ENCODE measurements around the gene ANKRD36B. TPM values are rescaled to one million over a fixed set of nuclear protein-coding genes. Genes with fewer than 3 reads are reported as not detected.
A peak's percentile ranks its signal among the peaks of the same experiment; 100 is the strongest.
"Not testable (repeated sequence)": the region's sequence is repeated elsewhere in the genome, so short reads cannot be mapped to it uniquely, and the experiment has no call there.

ANKRD36B gene
- polyA plus RNA-seq, 2 of the 4 experiments (the other 2 are of a cell fraction), result 3.9 to 13.9 TPM

GRCh38 chr2:97601537-97601936 lies 11.9 kb upstream of the ANKRD36B start:
- H3K9me3 ChIP-seq; DNase-seq (ENCODE audit: low read depth in 1 of 2, low spot score in 1 of 2); CTCF ChIA-PET; POLR2A ChIA-PET; H3K4me3 ChIP-seq; H3K27ac ChIP-seq; H3K4me1 ChIP-seq; H3K4me2 ChIP-seq; FAIRE-seq; ATAC-seq: not testable (repeated sequence)
- WGBS (ENCODE audit: missing lambda C conversion rate), result 0% methylated on average over 3 of the region's 10 CpGs

GRCh38 chr2:97596180-97596579 lies 6.5 kb upstream of the ANKRD36B start:
- H3K9me3 ChIP-seq; FAIRE-seq; ATAC-seq; POLR2A ChIA-PET; CTCF ChIA-PET; DNase-seq (ENCODE audit: low read depth in 1 of 2, low spot score in 1 of 2); H3K4me2 ChIP-seq; H3K27ac ChIP-seq; H3K4me1 ChIP-seq; H3K4me3 ChIP-seq: not testable (repeated sequence)
- 47% methylated on average over 4 of the region's 4 CpGs for WGBS (ENCODE audit: missing lambda C conversion rate)

GRCh38 chr2:97593520-97593919 lies 3.8 kb upstream of the ANKRD36B start:
- H3K4me3 ChIP-seq; H3K27ac ChIP-seq; POLR2A ChIA-PET; ATAC-seq; H3K4me1 ChIP-seq; DNase-seq (ENCODE audit: low read depth in 1 of 2, low spot score in 1 of 2); FAIRE-seq; H3K9me3 ChIP-seq; H3K4me2 ChIP-seq: not testable (repeated sequence)
- CTCF ChIA-PET, result interaction anchor here (1.2 kb wide), 1 partner anchor 103 kb away, joined by 7 read pairs; no protein-coding TSS in a partner anchor
- 23% methylated on average over 3 of the region's 3 CpGs for WGBS (ENCODE audit: missing lambda C conversion rate)

- peak; percentile 75 to 88 for ATAC-seq
These were observed 1.1 kb upstream of the ANKRD36B start for GRCh38 chr2:97590515-97591394.

GRCh38 chr2:97589257-97589597 lies 450 bp downstream of the ANKRD36B start:
- H3K4me3 ChIP-seq, result peak overlapping the region; percentile 65
- H3K4me1 ChIP-seq; FAIRE-seq; CTCF ChIA-PET; ATAC-seq; DNase-seq (ENCODE audit: low read depth in 1 of 2, low spot score in 1 of 2); H3K9me3 ChIP-seq: not testable (repeated sequence)
- POLR2A ChIA-PET, result interaction anchor here (2.4 kb wide), 1 partner anchor 74 kb away, joined by 19 read pairs; the partner anchor contains the start of gene ACTR1B
- WGBS (ENCODE audit: missing lambda C conversion rate), result 0% methylated on average over 3 of the region's 14 CpGs
- H3K4me2 ChIP-seq, result peak overlapping the region; percentile 39; the same call in 1 of the 3 replicates
- H3K27ac ChIP-seq, result peak overlapping the region; percentile 82 to 85

More at GRCh38 chr2:97590515-97591394, 1.1 kb upstream of the ANKRD36B start:
- FAIRE-seq, H3K4me1 ChIP-seq, H3K9me3 ChIP-seq: not testable (repeated sequence)
- TF ChIP-seq SMC3 (IDR thresholded peaks at IDR 0.05) (peak; percentile 96), KDM5A (IDR thresholded peaks at IDR 0.05) (peak; percentile 69), POLR2A (IDR thresholded peaks at IDR 0.05; ENCODE audit: low read length) (peak; percentile 28; the same call in 1 of the 2 replicates), RAD21 (conservative IDR thresholded peaks at IDR 0.05 in 1 of 2, IDR thresholded peaks at IDR 0.05 in 1 of 2) (peak; percentile 94 to 98), MAX (IDR thresholded peaks at IDR 0.05) (0 out of 2 replicates have a peak, but pooled peaks have one; percentile 22), CTCF (IDR thresholded peaks at IDR 0.05) (peak; percentile 99)
- peak; percentile 1 to 91 for DNase-seq (ENCODE audit: low read depth in 1 of 2, low spot score in 1 of 2)
- Histone ChIP-seq H3K4me3 (peak overlapping the region; percentile 67), H3K4me2 (peak overlapping the region; percentile 90), H3K27ac (peak overlapping the region; percentile 95 to 96)
- under 1% methylated on average over 17 of the region's 33 CpGs for WGBS (ENCODE audit: missing lambda C conversion rate)
- CTCF ChIA-PET, result interaction anchor here (0.6 to 2.5 kb wide), 35 partner anchors 10 to 1526 kb away, joined by 3 to 133 read pairs (median 4); partner anchors contain the start of genes ACTR1B and COX5B
- POLR2A ChIA-PET, result interaction anchor here (1.3 to 2.4 kb wide), 3 partner anchors 55 to 107 kb away, joined by 8 to 19 read pairs (median 16); partner anchors contain the start of genes ACTR1B and COX5B

- ATAC-seq; H3K4me2 ChIP-seq; DNase-seq (ENCODE audit: low read depth in 1 of 2, low spot score in 1 of 2); H3K9me3 ChIP-seq; CTCF ChIA-PET; H3K27ac ChIP-seq; H3K4me3 ChIP-seq; FAIRE-seq; H3K4me1 ChIP-seq; POLR2A ChIA-PET: not testable (repeated sequence)
- WGBS (ENCODE audit: missing lambda C conversion rate), result 89% methylated on average over 3 of the region's 3 CpGs
These were observed 24.0 kb downstream of the ANKRD36B start for GRCh38 chr2:97565674-97566073.

- ATAC-seq; H3K9me3 ChIP-seq; H3K4me2 ChIP-seq; H3K4me3 ChIP-seq; H3K27ac ChIP-seq; CTCF ChIA-PET; DNase-seq (ENCODE audit: low read depth in 1 of 2, low spot score in 1 of 2); FAIRE-seq; POLR2A ChIA-PET; H3K4me1 ChIP-seq: not testable (repeated sequence)
- 90% methylated on average over 3 of the region's 3 CpGs for WGBS (ENCODE audit: missing lambda C conversion rate)
These were observed 37.3 kb downstream of the ANKRD36B start for GRCh38 chr2:97552406-97552805.

GRCh38 chr2:97550498-97550897 lies 39.2 kb downstream of the ANKRD36B start:
- H3K27ac ChIP-seq; DNase-seq (ENCODE audit: low read depth in 1 of 2, low spot score in 1 of 2); ATAC-seq; H3K4me2 ChIP-seq; CTCF ChIA-PET; FAIRE-seq; H3K9me3 ChIP-seq; H3K4me3 ChIP-seq; H3K4me1 ChIP-seq; POLR2A ChIA-PET: not testable (repeated sequence)
- WGBS (ENCODE audit: missing lambda C conversion rate), result 100% methylated on average over 1 of the region's 1 CpG

- H3K27ac ChIP-seq; POLR2A ChIA-PET; H3K4me3 ChIP-seq; H3K4me2 ChIP-seq; DNase-seq (ENCODE audit: low read depth in 1 of 2, low spot score in 1 of 2); H3K4me1 ChIP-seq; CTCF ChIA-PET; H3K9me3 ChIP-seq; FAIRE-seq; ATAC-seq: not testable (repeated sequence)
- WGBS (ENCODE audit: missing lambda C conversion rate), result 94% methylated on average over 5 of the region's 5 CpGs
These were observed 40.6 kb downstream of the ANKRD36B start for GRCh38 chr2:97549058-97549457.

Data from A549 (cell line).